PC-3 (cell line): ENCODE results near the gene ARNT2.
A peak's percentile ranks its signal among the peaks of the same experiment; 100 is the strongest.

Experiments
- EZH2 ChIP-seq: fragments of 300-600 bp; sonication (generic); IDR thresholded peaks from one replicate; pipeline ENCODE4 v1.6.1; 2017; ENCODE audit warnings: antibody characterized with exemption, mild to moderate bottlenecking, low read length; ENCODE audit not compliant: unreplicated experiment
- EZH2phosphoT487 ChIP-seq: fragments of 300-600 bp; sonication (generic); IDR thresholded peaks from 2 replicates; pipeline ENCODE4 v1.6.1; 2018; ENCODE audit warnings: mild to moderate bottlenecking, antibody characterized with exemption, low read length, borderline replicate concordance
- TF ChIP-seq, protein P1 (sequence below): fragments of 300-600 bp; sonication (generic); conservative IDR thresholded peaks from 2 replicates; pipeline ENCODE4 v1.5.1; 2017; ENCODE audit warnings: antibody characterized with exemption, low read depth, mild to moderate bottlenecking, low read length

GRCh38 chr15:80455668-80456442 lies 51.7 kb downstream of the ARNT2 start:
- TF ChIP-seq, protein P1, sequence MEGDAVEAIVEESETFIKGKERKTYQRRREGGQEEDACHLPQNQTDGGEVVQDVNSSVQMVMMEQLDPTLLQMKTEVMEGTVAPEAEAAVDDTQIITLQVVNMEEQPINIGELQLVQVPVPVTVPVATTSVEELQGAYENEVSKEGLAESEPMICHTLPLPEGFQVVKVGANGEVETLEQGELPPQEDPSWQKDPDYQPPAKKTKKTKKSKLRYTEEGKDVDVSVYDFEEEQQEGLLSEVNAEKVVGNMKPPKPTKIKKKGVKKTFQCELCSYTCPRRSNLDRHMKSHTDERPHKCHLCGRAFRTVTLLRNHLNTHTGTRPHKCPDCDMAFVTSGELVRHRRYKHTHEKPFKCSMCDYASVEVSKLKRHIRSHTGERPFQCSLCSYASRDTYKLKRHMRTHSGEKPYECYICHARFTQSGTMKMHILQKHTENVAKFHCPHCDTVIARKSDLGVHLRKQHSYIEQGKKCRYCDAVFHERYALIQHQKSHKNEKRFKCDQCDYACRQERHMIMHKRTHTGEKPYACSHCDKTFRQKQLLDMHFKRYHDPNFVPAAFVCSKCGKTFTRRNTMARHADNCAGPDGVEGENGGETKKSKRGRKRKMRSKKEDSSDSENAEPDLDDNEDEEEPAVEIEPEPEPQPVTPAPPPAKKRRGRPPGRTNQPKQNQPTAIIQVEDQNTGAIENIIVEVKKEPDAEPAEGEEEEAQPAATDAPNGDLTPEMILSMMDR = peak; percentile 95
- TF ChIP-seq EZH2phosphoT487 (no peak), EZH2 (no peak)
